OCI-LY7 (cell line): Measurements from ENCODE around the gene ACKR2. TPM values are rescaled to one million over a fixed set of nuclear protein-coding genes. Genes with fewer than 3 reads are reported as not detected.

Experiments used
- BruUV-seq: library from RNA; stranded (reverse); fragments of 400-500 nt; replicated peaks from 2 replicates; lab custom pipeline; 2021; lab: Mats Ljungman, UMichigan
- CTCF ChIA-PET: fragments of 300-600 bp; sonication (Branson Sonifier 250); formaldehyde crosslinking; loops from one replicate; lab custom pipeline; 2022; ENCODE audit warnings: antibody characterized with exemption; ENCODE audit not compliant: unreplicated experiment; lab: Charles Lee
- POLR2A ChIA-PET: fragments of 300-600 bp; sonication (Branson Sonifier 250); formaldehyde crosslinking; loops from one replicate; lab custom pipeline; 2022; ENCODE audit warnings: antibody characterized with exemption; lab: Charles Lee
- DNase-seq: peaks from one replicate; pipeline ENCODE4 v3.0.0-alpha.2; 2015; ENCODE audit warnings: low spot score
- H2AFZ ChIP-seq: fragments of 200-600 bp; sonication (generic), shearing (Covaris generic); 2 replicates; pipeline ENCODE4 v1.6.1; 2014; ENCODE audit warnings: mild to moderate bottlenecking, antibody characterized with exemption, low read length, moderate library complexity
- H3K27ac ChIP-seq: fragments of 200-600 bp; sonication (generic); 2 replicates; pipeline ENCODE4 v1.5.1; 2014; ENCODE audit warnings: mixed run types, low read depth, mild to moderate bottlenecking, moderate library complexity, low read length, inconsistent platforms; ENCODE audit not compliant: poor library complexity, severe bottlenecking
- H3K36me3 ChIP-seq: fragments of 200-600 bp; sonication (generic); 2 replicates; pipeline ENCODE4 v1.6.1; 2014; ENCODE audit warnings: mild to moderate bottlenecking, antibody characterized with exemption, low read length, moderate library complexity, mixed read lengths; ENCODE audit not compliant: insufficient read depth
- H3K4me1 ChIP-seq: fragments of 200-600 bp; sonication (generic); 2 replicates; pipeline ENCODE4 v1.5.1; 2014; ENCODE audit warnings: mild to moderate bottlenecking, low read length; ENCODE audit not compliant: insufficient read depth, poor library complexity, severe bottlenecking
- H3K4me2 ChIP-seq: fragments of 200-600 bp; sonication (generic); 2 replicates; pipeline ENCODE4 v1.6.1; 2014; ENCODE audit warnings: mild to moderate bottlenecking, low read length
- H3K4me3 ChIP-seq: fragments of 200-600 bp; sonication (generic); 2 replicates; pipeline ENCODE4 v1.5.1; 2014; ENCODE audit warnings: mild to moderate bottlenecking, low read depth, low read length; ENCODE audit not compliant: poor library complexity, severe bottlenecking
- H3K79me2 ChIP-seq: fragments of 200-600 bp; sonication (generic); 2 replicates; pipeline ENCODE4 v1.6.1; 2016; ENCODE audit warnings: low read depth, mild to moderate bottlenecking, low read length, moderate library complexity, mixed read lengths; ENCODE audit not compliant: insufficient read depth
- H3K9me2 ChIP-seq: fragments of 200-600 bp; sonication (generic); 2 replicates; pipeline ENCODE4 v1.6.1; 2016; ENCODE audit warnings: mild to moderate bottlenecking, low read length, mixed read lengths; ENCODE audit not compliant: insufficient read depth
- H3K9me3 ChIP-seq: fragments of 200-600 bp; sonication (generic); 2 replicates; pipeline ENCODE4 v1.6.1; 2014; ENCODE audit warnings: mild to moderate bottlenecking, mixed run types, low read length, mixed read lengths
- H4K20me1 ChIP-seq: fragments of 200-600 bp; sonication (generic); 2 replicates; pipeline ENCODE4 v1.6.1; 2014; ENCODE audit warnings: mild to moderate bottlenecking, antibody characterized with exemption, low read length, moderate library complexity, mixed read lengths; ENCODE audit not compliant: insufficient read depth
- CTCF ChIP-seq: fragments of 200-600 bp; sonication (generic); conservative IDR thresholded peaks from 2 replicates; pipeline ENCODE4 v1.5.1; 2014; ENCODE audit warnings: mild to moderate bottlenecking, antibody characterized with exemption, low read length, moderate library complexity, mixed read lengths
- EZH2phosphoT487 ChIP-seq: fragments of 200-600 bp; sonication (generic); IDR thresholded peaks from 2 replicates; pipeline ENCODE4 v1.6.1; 2018; ENCODE audit warnings: low read depth, borderline replicate concordance, mild to moderate bottlenecking, mixed run types, antibody characterized with exemption, low read length, moderate library complexity, mixed read lengths
- intact Hi-C: fragments of 100-400 bp; cut with micrococcal nuclease; formaldehyde crosslinking; loops from one replicate; pipeline ENCODE4 v1.10.0; 2022; ENCODE audit not compliant: unreplicated experiment
- total RNA-seq, 2 experiments: library from RNA; depleted of rRNA in 1 of 2; stranded (reverse); fragments of >200 nt in 1 of 2; shearing (Covaris generic) in 1 of 2; gene quantifications; 2 replicates each; pipeline ENCODE4 v1.2.3, GENCODE V29; 2014 to 2022

ACKR2 gene
- total RNA-seq, 2 experiments from 2014 or later = 2.9 TPM; not detected in 1

DNA sequence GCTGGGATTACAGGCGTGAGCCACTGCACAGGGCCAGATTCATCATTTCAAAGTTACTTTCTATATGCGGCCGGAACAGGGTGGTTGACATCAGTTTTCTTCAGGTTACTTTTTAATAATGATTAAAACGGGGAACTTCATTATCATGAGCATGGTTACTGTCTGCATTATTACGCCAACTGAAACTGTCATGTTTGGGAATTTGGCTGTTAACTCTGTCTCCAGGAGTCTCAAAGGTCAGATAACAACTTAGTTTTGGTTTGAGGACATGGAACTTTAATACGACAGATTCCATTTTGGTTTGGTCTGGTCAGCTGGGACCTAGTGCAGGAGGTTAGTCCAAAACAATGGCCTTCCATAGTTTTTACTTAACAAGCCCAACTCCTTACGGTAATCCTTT, 57.9 kb downstream of the ACKR2 start:
- CTCF ChIA-PET = no interaction called here
- Histone ChIP-seq H3K4me3 (no peak overlapping the region), H3K79me2 (no peaks in the 10 kb centered on the region), H4K20me1 (no peaks in the 10 kb centered on the region), H3K4me2 (no peak overlapping the region), H3K36me3 (no peaks in the 10 kb centered on the region), H3K27ac (no peak overlapping the region), H3K9me2 (no peaks in the 10 kb centered on the region), H3K4me1 (no peaks in the 10 kb centered on the region), H3K9me3 (no peaks in the 10 kb centered on the region), H2AFZ (no peak overlapping the region)
- no peak for TF ChIP-seq CTCF
- TF ChIP-seq EZH2phosphoT487 = no peak
- no peak for DNase-seq
- intact Hi-C loops = no loop called here
- POLR2A ChIA-PET = no interaction called here
- BruUV-seq = no TSS peak

- intact Hi-C loops = no loop called here
- no TSS peak for BruUV-seq
- Histone ChIP-seq H3K4me2 (no peak overlapping the region), H3K36me3 (no peaks in the 10 kb centered on the region), H2AFZ (no peak overlapping the region), H3K79me2 (no peaks in the 10 kb centered on the region), H3K9me2 (no peaks in the 10 kb centered on the region), H3K9me3 (no peaks in the 10 kb centered on the region), H3K4me3 (no peak overlapping the region), H4K20me1 (no peaks in the 10 kb centered on the region), H3K27ac (no peak overlapping the region), H3K4me1 (no peaks in the 10 kb centered on the region)
- TF ChIP-seq EZH2phosphoT487 (no peak), CTCF (no peak)
- no peak for DNase-seq
- POLR2A ChIA-PET = no interaction called here
- CTCF ChIA-PET = no interaction called here
Measured at GRCh38 chr3:42868841-42869240, 59.6 kb downstream of the ACKR2 start.

- TF ChIP-seq CTCF = no peak
- no peak for TF ChIP-seq EZH2phosphoT487
- Histone ChIP-seq H3K27ac (no peak overlapping the region), H3K4me2 (no peak overlapping the region), H2AFZ (no peak overlapping the region), H3K36me3 (no peaks in the 10 kb centered on the region), H3K9me2 (no peaks in the 10 kb centered on the region), H3K4me1 (no peaks in the 10 kb centered on the region), H3K79me2 (no peaks in the 10 kb centered on the region), H3K9me3 (no peaks in the 10 kb centered on the region), H3K4me3 (no peak overlapping the region), H4K20me1 (no peaks in the 10 kb centered on the region)
- CTCF ChIA-PET = no interaction called here
- DNase-seq = no peak
- intact Hi-C loops = no loop called here
- POLR2A ChIA-PET = interaction anchor here (0.7 kb wide), 1 partner anchor 8 kb away, joined by 3 read pairs; no protein-coding TSS in a partner anchor
- BruUV-seq = no TSS peak
Measured at GRCh38 chr3:42871592-42872196, 62.4 kb downstream of the ACKR2 start.
